ENCODE data around the gene TCF7L2. TPM values are rescaled to one million over a fixed set of nuclear protein-coding genes. Genes with fewer than 3 reads are reported as not detected.

Gene TCF7L2
- total RNA-seq, 2 donors from 2014 or later, result 9.1 to 25.7 TPM

GRCh38 chr10:112938808-112939482, 11.1 kb upstream of the TCF7L2 start:
- TF ChIP-seq POLR2A (IDR thresholded peaks at IDR 0.05), result no peak
- TF ChIP-seq CTCF (IDR thresholded peaks at IDR 0.05), result no peak
- intact Hi-C loops (cut with DNase I), result no loop called here
- WGBS, 2 donors, result 53 to 66% methylated on average over 6 of the region's 6 CpGs
- no peaks in the 10 kb centered on the region for H3K36me3 ChIP-seq (replicated peaks in 1 of 2; ENCODE audit: insufficient read depth in 1 of 2, low read depth in 2 of 2)
- H3K4me3 ChIP-seq, result no peak overlapping the region
- no peak for ATAC-seq
- no peaks in the 10 kb centered on the region for H3K27me3 ChIP-seq
- DNase-seq, result no peak
- no peak overlapping the region for H3K27ac ChIP-seq
- no peaks in the 10 kb centered on the region for H3K9me3 ChIP-seq
- no peaks in the 10 kb centered on the region for H3K4me1 ChIP-seq

- intact Hi-C loops (cut with DNase I), result no loop called here
These were observed 4.2 kb upstream of the TCF7L2 start for GRCh38 chr10:112945811-112946210.

GRCh38 chr10:112946649-112947048, 3.4 kb upstream of the TCF7L2 start:
- intact Hi-C loops (cut with DNase I), result no loop called here
- Histone ChIP-seq H3K9me3 (no peaks in the 10 kb centered on the region), H3K27ac (no peak overlapping the region), H3K4me1 (peaks cover 7% of the 10 kb centered on the region), H3K4me3 (no peak overlapping the region), H3K27me3 (no peaks in the 10 kb centered on the region), H3K36me3 (replicated peaks in 1 of 2; ENCODE audit: insufficient read depth in 1 of 2, low read depth in 2 of 2) (no peaks in the 10 kb centered on the region)
- TF ChIP-seq CTCF (IDR thresholded peaks at IDR 0.05) (no peak), POLR2A (IDR thresholded peaks at IDR 0.05) (no peak)
- ATAC-seq, result no peak
- WGBS, 2 donors, result 74 to 75% methylated on average over 3 of the region's 3 CpGs
- peak in 2 of 4 donors; percentile 15 to 25 for DNase-seq

More at GRCh38 chr10:112945811-112946210, 4.2 kb upstream of the TCF7L2 start:
- no peak overlapping the region for H3K4me3 ChIP-seq
- TF ChIP-seq CTCF (IDR thresholded peaks at IDR 0.05) (no peak), POLR2A (IDR thresholded peaks at IDR 0.05) (no peak)
- WGBS, 2 donors, result 57 to 58% methylated on average over 5 of the region's 5 CpGs
- ATAC-seq, result no peak
- peaks cover 7% of the 10 kb centered on the region for H3K4me1 ChIP-seq
- no peaks in the 10 kb centered on the region for H3K27me3 ChIP-seq
- no peak for DNase-seq
- no peaks in the 10 kb centered on the region for H3K9me3 ChIP-seq
- no peaks in the 10 kb centered on the region for H3K36me3 ChIP-seq (replicated peaks in 1 of 2; ENCODE audit: insufficient read depth in 1 of 2, low read depth in 2 of 2)
- H3K27ac ChIP-seq, result no peak overlapping the region

GRCh38 chr10:112948196-112948595, 1.9 kb upstream of the TCF7L2 start:
- Histone ChIP-seq H3K9me3 (no peaks in the 10 kb centered on the region), H3K4me1 (peaks cover 7% of the 10 kb centered on the region), H3K27me3 (no peaks in the 10 kb centered on the region), H3K27ac (peak overlapping the region in 1 of 4 donors; percentile 92), H3K4me3 (no peak overlapping the region), H3K36me3 (replicated peaks in 1 of 2; ENCODE audit: insufficient read depth in 1 of 2, low read depth in 2 of 2) (no peaks in the 10 kb centered on the region)
- ATAC-seq (no peak), DNase-seq (no peak)
- WGBS, 2 donors, result 91 to 100% methylated on average over 1 of the region's 1 CpG
- intact Hi-C loops (cut with DNase I), result no loop called here
- TF ChIP-seq POLR2A (IDR thresholded peaks at IDR 0.05) (no peak), CTCF (IDR thresholded peaks at IDR 0.05) (no peak)

All from body of pancreas (tissue), 4 donors.